Stimulated activated effector memory CD8-positive, alpha-beta T cell treated with anti-CD3 and anti-CD28 coated beads, Interleukin-12 subunit alpha, Interleukin-12 subunit beta, amount 100 ng/mL, for 72 hours (primary cell): ENCODE results near the gene ACVR1B.
A peak's percentile ranks its signal among the peaks of the same experiment; 100 is the strongest.

Experiments
- ATAC-seq: fragments of 150-1000 bp; cut with Tn5 transposase; 2 replicates; pipeline ENCODE4 v1.10.0; 2021
- DNase-seq, 2 donors: peaks; one replicate each; pipeline ENCODE4 v3.0.0; 2021 to 2022; ENCODE audit warnings: low spot score in 2 of 2
- H3K27ac Mint-ChIP-seq: one replicate; pipeline ENCODE4 v1.8.0; 2022; ENCODE audit warnings: mild to moderate bottlenecking, mixed read lengths
- H3K36me3 Mint-ChIP-seq: one replicate; pipeline ENCODE4 v1.8.0; 2022; ENCODE audit warnings: mild to moderate bottlenecking, mixed read lengths
- H3K4me1 Mint-ChIP-seq: one replicate; pipeline ENCODE4 v1.8.0; 2022; ENCODE audit warnings: mixed read lengths
- H3K4me3 Mint-ChIP-seq: one replicate; pipeline ENCODE4 v1.8.0; 2022; ENCODE audit warnings: mild to moderate bottlenecking, mixed read lengths
- H3K9me3 Mint-ChIP-seq: one replicate; pipeline ENCODE4 v1.8.0; 2022; ENCODE audit warnings: mixed read lengths

ACVR1B gene

GRCh38 chr12:51948066-51948465, 3.4 kb upstream of the ACVR1B start:
- Mint-ChIP-seq H3K36me3 (peaks cover 5% of the 10 kb centered on the region), H3K4me3 (no peak overlapping the region), H3K4me1 (peaks cover 15% of the 10 kb centered on the region), H3K27ac (no peak overlapping the region), H3K9me3 (peaks cover 10% of the 10 kb centered on the region)
- no peak for DNase-seq
- no peak for ATAC-seq

GRCh38 chr12:51949342-51950030, 2.0 kb upstream of the ACVR1B start:
- no peak overlapping the region for H3K27ac Mint-ChIP-seq
- H3K36me3 Mint-ChIP-seq, result peaks cover 5% of the 10 kb centered on the region
- peaks cover 27% of the 10 kb centered on the region for H3K4me1 Mint-ChIP-seq
- DNase-seq, result no peak
- no peak for ATAC-seq
- peaks cover 5% of the 10 kb centered on the region for H3K9me3 Mint-ChIP-seq
- no peak overlapping the region for H3K4me3 Mint-ChIP-seq

GRCh38 chr12:51950682-51951198, 759 bp upstream of the ACVR1B start:
- H3K9me3 Mint-ChIP-seq, result no peaks in the 10 kb centered on the region
- peak overlapping the region; percentile 92 for H3K4me3 Mint-ChIP-seq
- peaks cover 5% of the 10 kb centered on the region for H3K36me3 Mint-ChIP-seq
- peak overlapping the region; percentile 89 for H3K27ac Mint-ChIP-seq
- DNase-seq (no peak), ATAC-seq (peak; percentile 64)
- H3K4me1 Mint-ChIP-seq, result peaks cover 30% of the 10 kb centered on the region

- Mint-ChIP-seq H3K36me3 (peaks cover 5% of the 10 kb centered on the region), H3K4me1 (peaks cover 35% of the 10 kb centered on the region), H3K9me3 (no peaks in the 10 kb centered on the region), H3K4me3 (peak overlapping the region; percentile 92), H3K27ac (no peak overlapping the region)
- DNase-seq (no peak), ATAC-seq (peak; percentile 1)
These were observed 584 bp downstream of the ACVR1B start for GRCh38 chr12:51951843-51952722.

- ATAC-seq, result no peak
- no peaks in the 10 kb centered on the region for H3K9me3 Mint-ChIP-seq
- H3K27ac Mint-ChIP-seq, result no peak overlapping the region
- peaks cover 5% of the 10 kb centered on the region for H3K36me3 Mint-ChIP-seq
- DNase-seq, result no peak
- H3K4me3 Mint-ChIP-seq, result peak overlapping the region; percentile 92
- peaks cover 35% of the 10 kb centered on the region for H3K4me1 Mint-ChIP-seq
These were observed 1.6 kb downstream of the ACVR1B start for GRCh38 chr12:51953089-51953488.

GRCh38 chr12:51953864-51954263, 2.4 kb downstream of the ACVR1B start:
- Mint-ChIP-seq H3K4me3 (no peak overlapping the region), H3K36me3 (peaks cover 5% of the 10 kb centered on the region), H3K9me3 (no peaks in the 10 kb centered on the region), H3K4me1 (peaks cover 35% of the 10 kb centered on the region), H3K27ac (peak overlapping the region; percentile 1)
- ATAC-seq (no peak), DNase-seq (no peak)

GRCh38 chr12:51954561-51955361, 3.3 kb downstream of the ACVR1B start:
- Mint-ChIP-seq H3K36me3 (peaks cover 5% of the 10 kb centered on the region), H3K27ac (peak overlapping the region; percentile 1), H3K4me3 (no peak overlapping the region), H3K9me3 (no peaks in the 10 kb centered on the region), H3K4me1 (peaks cover 40% of the 10 kb centered on the region)
- no peak for ATAC-seq
- no peak for DNase-seq

GRCh38 chr12:51955702-51956101, 4.2 kb downstream of the ACVR1B start:
- H3K4me3 Mint-ChIP-seq, result no peak overlapping the region
- H3K4me1 Mint-ChIP-seq, result peaks cover 40% of the 10 kb centered on the region
- DNase-seq, result no peak
- H3K36me3 Mint-ChIP-seq, result peaks cover 5% of the 10 kb centered on the region
- no peaks in the 10 kb centered on the region for H3K9me3 Mint-ChIP-seq
- H3K27ac Mint-ChIP-seq, result no peak overlapping the region
- no peak for ATAC-seq

- Mint-ChIP-seq H3K4me3 (no peak overlapping the region), H3K27ac (no peak overlapping the region), H3K36me3 (no peaks in the 10 kb centered on the region), H3K4me1 (peaks cover 28% of the 10 kb centered on the region), H3K9me3 (no peaks in the 10 kb centered on the region)
- ATAC-seq (no peak), DNase-seq (no peak)
These were observed 7.0 kb downstream of the ACVR1B start for GRCh38 chr12:51958542-51958941.

GRCh38 chr12:51959211-51959610, 7.7 kb downstream of the ACVR1B start:
- no peaks in the 10 kb centered on the region for H3K36me3 Mint-ChIP-seq
- ATAC-seq, result no peak
- no peaks in the 10 kb centered on the region for H3K9me3 Mint-ChIP-seq
- H3K4me3 Mint-ChIP-seq, result no peak overlapping the region
- peak overlapping the region; percentile 15 for H3K27ac Mint-ChIP-seq
- DNase-seq, result no peak
- H3K4me1 Mint-ChIP-seq, result peaks cover 21% of the 10 kb centered on the region

GRCh38 chr12:51959921-51960320, 8.4 kb downstream of the ACVR1B start:
- ATAC-seq (no peak), DNase-seq (no peak)
- no peak overlapping the region for H3K4me3 Mint-ChIP-seq
- no peaks in the 10 kb centered on the region for H3K36me3 Mint-ChIP-seq
- peaks cover 20% of the 10 kb centered on the region for H3K4me1 Mint-ChIP-seq
- H3K27ac Mint-ChIP-seq, result no peak overlapping the region
- no peaks in the 10 kb centered on the region for H3K9me3 Mint-ChIP-seq

- Mint-ChIP-seq H3K9me3 (no peaks in the 10 kb centered on the region), H3K36me3 (no peaks in the 10 kb centered on the region), H3K4me3 (no peak overlapping the region), H3K27ac (no peak overlapping the region), H3K4me1 (peaks cover 19% of the 10 kb centered on the region)
- no peak for DNase-seq
- no peak for ATAC-seq
These were observed 9.0 kb downstream of the ACVR1B start for GRCh38 chr12:51960488-51960887.

- Mint-ChIP-seq H3K4me3 (no peak overlapping the region), H3K27ac (no peak overlapping the region), H3K9me3 (no peaks in the 10 kb centered on the region), H3K36me3 (no peaks in the 10 kb centered on the region), H3K4me1 (peaks cover 15% of the 10 kb centered on the region)
- DNase-seq, result no peak
- ATAC-seq, result no peak
These were observed 9.4 kb downstream of the ACVR1B start for GRCh38 chr12:51960890-51961289.

GRCh38 chr12:51961834-51962233, 10.3 kb downstream of the ACVR1B start:
- H3K4me1 Mint-ChIP-seq, result peaks cover 12% of the 10 kb centered on the region
- no peaks in the 10 kb centered on the region for H3K9me3 Mint-ChIP-seq

GRCh38 chr12:51962737-51963136, 11.2 kb downstream of the ACVR1B start:
- no peak overlapping the region for H3K4me3 Mint-ChIP-seq
- H3K36me3 Mint-ChIP-seq, result no peaks in the 10 kb centered on the region
- H3K4me1 Mint-ChIP-seq, result peaks cover 12% of the 10 kb centered on the region

More at GRCh38 chr12:51961834-51962233, 10.3 kb downstream of the ACVR1B start:
- H3K27ac Mint-ChIP-seq, result no peak overlapping the region
- no peak overlapping the region for H3K4me3 Mint-ChIP-seq
- no peak for ATAC-seq
- no peaks in the 10 kb centered on the region for H3K36me3 Mint-ChIP-seq
- no peak for DNase-seq

More at GRCh38 chr12:51962737-51963136, 11.2 kb downstream of the ACVR1B start:
- ATAC-seq (no peak), DNase-seq (no peak)
- Mint-ChIP-seq H3K9me3 (no peaks in the 10 kb centered on the region), H3K27ac (no peak overlapping the region)
